ENCODE data around the gene HMCN2. TPM values are rescaled to one million over a fixed set of nuclear protein-coding genes. Genes with fewer than 3 reads are reported as not detected.
A peak's percentile ranks its signal among the peaks of the same experiment; 100 is the strongest.

HMCN2 gene
- total RNA-seq, 1 donor from 2014 or later, result 7.8 TPM

- Histone ChIP-seq H3K36me3 (no peaks in the 10 kb centered on the region), H3K27me3 (no peaks in the 10 kb centered on the region), H3K4me1 (peaks cover 5% of the 10 kb centered on the region), H3K27ac (no peak overlapping the region), H3K9me3 (no peaks in the 10 kb centered on the region), H3K4me3 (no peak overlapping the region)
- TF ChIP-seq CTCF (IDR thresholded peaks at IDR 0.05), result no peak
- DNase-seq (no peak), ATAC-seq (no peak)
- intact Hi-C loops (cut with DNase I), result loop anchor here (5.0 kb wide), 1 partner anchor 129 kb away; no protein-coding TSS in a partner anchor
These were observed 29.0 kb upstream of the HMCN2 start for GRCh38 chr9:130236436-130236985.

DNA sequence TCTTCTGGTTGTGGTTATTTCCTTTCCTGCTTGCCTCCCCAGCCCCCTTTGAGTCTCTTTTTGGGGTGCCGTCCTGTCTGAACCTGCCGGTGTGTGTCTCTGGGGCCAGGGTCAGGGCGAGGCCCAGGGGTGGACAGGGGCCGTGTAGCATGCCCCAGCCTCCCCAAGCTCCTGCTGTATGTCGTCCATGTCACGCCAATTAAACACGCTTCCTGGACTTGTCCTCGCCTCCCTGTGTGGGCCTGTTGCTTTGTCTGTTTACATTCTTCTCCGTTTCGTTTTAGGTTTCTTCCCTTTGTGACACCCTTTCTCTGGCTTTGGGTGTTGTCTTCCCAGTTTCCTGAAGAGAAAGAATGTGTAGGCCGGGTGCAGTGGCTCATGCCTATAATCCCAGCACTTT lies 28.5 kb upstream of the HMCN2 start:
- intact Hi-C loops (cut with DNase I), result loop anchor here (5.0 kb wide), 1 partner anchor 130 kb away; no protein-coding TSS in a partner anchor
- Histone ChIP-seq H3K27me3 (no peaks in the 10 kb centered on the region), H3K36me3 (no peaks in the 10 kb centered on the region), H3K4me1 (peaks cover 5% of the 10 kb centered on the region), H3K4me3 (no peak overlapping the region), H3K27ac (peak overlapping the region; percentile 30), H3K9me3 (no peaks in the 10 kb centered on the region)
- DNase-seq (no peak), ATAC-seq (no peak)
- no peak for TF ChIP-seq CTCF (IDR thresholded peaks at IDR 0.05)

- Histone ChIP-seq H3K9me3 (no peaks in the 10 kb centered on the region), H3K4me3 (no peak overlapping the region), H3K4me1 (peaks cover 6% of the 10 kb centered on the region), H3K27me3 (no peaks in the 10 kb centered on the region), H3K36me3 (no peaks in the 10 kb centered on the region), H3K27ac (peak overlapping the region; percentile 30)
- no peak for TF ChIP-seq CTCF (IDR thresholded peaks at IDR 0.05)
- peak; percentile 84 for DNase-seq
- ATAC-seq, result peak; percentile 83
- intact Hi-C loops (cut with DNase I), result loop anchor here (5.0 kb wide), 1 partner anchor 131 kb away; no protein-coding TSS in a partner anchor
These were observed 27.6 kb upstream of the HMCN2 start for GRCh38 chr9:130237763-130238524.

DNA sequence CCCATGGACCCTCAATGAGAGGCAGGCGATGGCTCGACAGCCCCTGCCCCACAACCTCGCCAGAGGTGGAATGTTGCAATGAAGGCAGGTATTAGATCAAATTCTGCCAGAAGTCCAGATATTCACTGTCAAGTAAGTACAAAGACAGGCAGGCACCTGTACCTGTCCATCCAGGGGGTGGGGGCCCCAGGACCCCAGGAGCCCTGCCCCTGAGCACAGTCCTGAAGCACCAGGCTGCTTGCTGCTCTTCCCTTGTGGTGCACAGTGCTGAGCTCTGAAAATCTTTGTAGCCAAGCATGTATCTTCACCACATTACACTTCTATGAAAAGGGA lies 26.2 kb upstream of the HMCN2 start:
- Histone ChIP-seq H3K4me3 (no peak overlapping the region), H3K27ac (no peak overlapping the region), H3K4me1 (peaks cover 8% of the 10 kb centered on the region), H3K36me3 (no peaks in the 10 kb centered on the region), H3K9me3 (no peaks in the 10 kb centered on the region), H3K27me3 (no peaks in the 10 kb centered on the region)
- TF ChIP-seq CTCF (IDR thresholded peaks at IDR 0.05), result no peak
- intact Hi-C loops (cut with DNase I), result loop anchor here (5.0 kb wide), 1 partner anchor 132 kb away; no protein-coding TSS in a partner anchor
- ATAC-seq (no peak), DNase-seq (no peak)

- Histone ChIP-seq H3K4me3 (no peak overlapping the region), H3K36me3 (no peaks in the 10 kb centered on the region), H3K9me3 (no peaks in the 10 kb centered on the region), H3K27me3 (no peaks in the 10 kb centered on the region), H3K27ac (no peak overlapping the region), H3K4me1 (peaks cover 8% of the 10 kb centered on the region)
- DNase-seq (no peak), ATAC-seq (no peak)
- intact Hi-C loops (cut with DNase I), result loop anchor here (5.0 kb wide), 1 partner anchor 132 kb away; no protein-coding TSS in a partner anchor
- TF ChIP-seq CTCF (IDR thresholded peaks at IDR 0.05), result no peak
These were observed 25.8 kb upstream of the HMCN2 start for GRCh38 chr9:130239741-130240241.
